OCI-LY7 (cell line): ENCODE measurements around the gene TTC32. TPM values are rescaled to one million over a fixed set of nuclear protein-coding genes. Genes with fewer than 3 reads are reported as not detected.

Experiments used
- BruUV-seq: library from RNA; stranded (reverse); fragments of 400-500 nt; replicated peaks from 2 replicates; lab custom pipeline; 2021; lab: Mats Ljungman, UMichigan
- CTCF ChIA-PET: fragments of 300-600 bp; sonication (Branson Sonifier 250); formaldehyde crosslinking; loops from one replicate; lab custom pipeline; 2022; ENCODE audit warnings: antibody characterized with exemption; ENCODE audit not compliant: unreplicated experiment; lab: Charles Lee
- POLR2A ChIA-PET: fragments of 300-600 bp; sonication (Branson Sonifier 250); formaldehyde crosslinking; loops from one replicate; lab custom pipeline; 2022; ENCODE audit warnings: antibody characterized with exemption; lab: Charles Lee
- DNase-seq: peaks from one replicate; pipeline ENCODE4 v3.0.0-alpha.2; 2015; ENCODE audit warnings: low spot score
- H2AFZ ChIP-seq: fragments of 200-600 bp; sonication (generic), shearing (Covaris generic); 2 replicates; pipeline ENCODE4 v1.6.1; 2014; ENCODE audit warnings: mild to moderate bottlenecking, antibody characterized with exemption, low read length, moderate library complexity
- H3K27ac ChIP-seq: fragments of 200-600 bp; sonication (generic); 2 replicates; pipeline ENCODE4 v1.5.1; 2014; ENCODE audit warnings: mixed run types, low read depth, mild to moderate bottlenecking, moderate library complexity, low read length, inconsistent platforms; ENCODE audit not compliant: poor library complexity, severe bottlenecking
- H3K36me3 ChIP-seq: fragments of 200-600 bp; sonication (generic); 2 replicates; pipeline ENCODE4 v1.6.1; 2014; ENCODE audit warnings: mild to moderate bottlenecking, antibody characterized with exemption, low read length, moderate library complexity, mixed read lengths; ENCODE audit not compliant: insufficient read depth
- H3K4me1 ChIP-seq: fragments of 200-600 bp; sonication (generic); 2 replicates; pipeline ENCODE4 v1.5.1; 2014; ENCODE audit warnings: mild to moderate bottlenecking, low read length; ENCODE audit not compliant: insufficient read depth, poor library complexity, severe bottlenecking
- H3K4me2 ChIP-seq: fragments of 200-600 bp; sonication (generic); 2 replicates; pipeline ENCODE4 v1.6.1; 2014; ENCODE audit warnings: mild to moderate bottlenecking, low read length
- H3K4me3 ChIP-seq: fragments of 200-600 bp; sonication (generic); 2 replicates; pipeline ENCODE4 v1.5.1; 2014; ENCODE audit warnings: mild to moderate bottlenecking, low read depth, low read length; ENCODE audit not compliant: poor library complexity, severe bottlenecking
- H3K79me2 ChIP-seq: fragments of 200-600 bp; sonication (generic); 2 replicates; pipeline ENCODE4 v1.6.1; 2016; ENCODE audit warnings: low read depth, mild to moderate bottlenecking, low read length, moderate library complexity, mixed read lengths; ENCODE audit not compliant: insufficient read depth
- H3K9me2 ChIP-seq: fragments of 200-600 bp; sonication (generic); 2 replicates; pipeline ENCODE4 v1.6.1; 2016; ENCODE audit warnings: mild to moderate bottlenecking, low read length, mixed read lengths; ENCODE audit not compliant: insufficient read depth
- H3K9me3 ChIP-seq: fragments of 200-600 bp; sonication (generic); 2 replicates; pipeline ENCODE4 v1.6.1; 2014; ENCODE audit warnings: mild to moderate bottlenecking, mixed run types, low read length, mixed read lengths
- H4K20me1 ChIP-seq: fragments of 200-600 bp; sonication (generic); 2 replicates; pipeline ENCODE4 v1.6.1; 2014; ENCODE audit warnings: mild to moderate bottlenecking, antibody characterized with exemption, low read length, moderate library complexity, mixed read lengths; ENCODE audit not compliant: insufficient read depth
- CTCF ChIP-seq: fragments of 200-600 bp; sonication (generic); conservative IDR thresholded peaks from 2 replicates; pipeline ENCODE4 v1.5.1; 2014; ENCODE audit warnings: mild to moderate bottlenecking, antibody characterized with exemption, low read length, moderate library complexity, mixed read lengths
- EZH2phosphoT487 ChIP-seq: fragments of 200-600 bp; sonication (generic); IDR thresholded peaks from 2 replicates; pipeline ENCODE4 v1.6.1; 2018; ENCODE audit warnings: low read depth, borderline replicate concordance, mild to moderate bottlenecking, mixed run types, antibody characterized with exemption, low read length, moderate library complexity, mixed read lengths
- intact Hi-C: fragments of 100-400 bp; cut with micrococcal nuclease; formaldehyde crosslinking; loops from one replicate; pipeline ENCODE4 v1.10.0; 2022; ENCODE audit not compliant: unreplicated experiment
- total RNA-seq, 2 experiments: library from RNA; depleted of rRNA in 1 of 2; stranded (reverse); fragments of >200 nt in 1 of 2; shearing (Covaris generic) in 1 of 2; gene quantifications; 2 replicates each; pipeline ENCODE4 v1.2.3, GENCODE V29; 2014 to 2022

TTC32 gene
- total RNA-seq, 2 experiments from 2014 or later = 21.1 to 26.3 TPM

GRCh38 chr2:19878268-19879046, 23.3 kb downstream of the TTC32 start:
- POLR2A ChIA-PET = interaction anchor here (0.5 kb wide), 1 partner anchor 201 kb away, joined by 3 read pairs; no protein-coding TSS in a partner anchor
- CTCF ChIA-PET = no interaction called here
- TF ChIP-seq EZH2phosphoT487 (no peak), CTCF (no peak)
- no peaks in the 10 kb centered on the region for H3K79me2 ChIP-seq
- intact Hi-C loops = no loop called here
- H3K4me2 ChIP-seq = no peak overlapping the region
- no peak overlapping the region for H3K27ac ChIP-seq
- DNase-seq = no peak
- H3K9me2 ChIP-seq = no peaks in the 10 kb centered on the region
- H4K20me1 ChIP-seq = no peaks in the 10 kb centered on the region
- H3K4me3 ChIP-seq = no peak overlapping the region
- H3K9me3 ChIP-seq = no peaks in the 10 kb centered on the region
- H3K36me3 ChIP-seq = no peaks in the 10 kb centered on the region
- no peaks in the 10 kb centered on the region for H3K4me1 ChIP-seq
- H2AFZ ChIP-seq = no peak overlapping the region
- no TSS peak for BruUV-seq

- no peaks in the 10 kb centered on the region for H3K36me3 ChIP-seq
- H2AFZ ChIP-seq = no peak overlapping the region
- BruUV-seq = no TSS peak
- no peak overlapping the region for H3K4me2 ChIP-seq
- H3K27ac ChIP-seq = no peak overlapping the region
- CTCF ChIA-PET = no interaction called here
- no peak overlapping the region for H3K4me3 ChIP-seq
- intact Hi-C loops = no loop called here
- no peaks in the 10 kb centered on the region for H4K20me1 ChIP-seq
- POLR2A ChIA-PET = no interaction called here
- no peaks in the 10 kb centered on the region for H3K4me1 ChIP-seq
- H3K9me2 ChIP-seq = no peaks in the 10 kb centered on the region
- no peaks in the 10 kb centered on the region for H3K79me2 ChIP-seq
- TF ChIP-seq CTCF = no peak
- TF ChIP-seq EZH2phosphoT487 = no peak
- H3K9me3 ChIP-seq = no peaks in the 10 kb centered on the region
- no peak for DNase-seq
These were observed 25.0 kb downstream of the TTC32 start for GRCh38 chr2:19876751-19877150.

- CTCF ChIA-PET = no interaction called here
- no peaks in the 10 kb centered on the region for H3K9me2 ChIP-seq
- no peak overlapping the region for H3K4me2 ChIP-seq
- no peaks in the 10 kb centered on the region for H3K36me3 ChIP-seq
- H2AFZ ChIP-seq = no peak overlapping the region
- H3K27ac ChIP-seq = no peak overlapping the region
- POLR2A ChIA-PET = no interaction called here
- TF ChIP-seq EZH2phosphoT487 (no peak), CTCF (no peak)
- no peak for DNase-seq
- H3K4me1 ChIP-seq = no peaks in the 10 kb centered on the region
- no TSS peak for BruUV-seq
- no peak overlapping the region for H3K4me3 ChIP-seq
- no peaks in the 10 kb centered on the region for H3K79me2 ChIP-seq
- no peaks in the 10 kb centered on the region for H3K9me3 ChIP-seq
- intact Hi-C loops = no loop called here
- H4K20me1 ChIP-seq = no peaks in the 10 kb centered on the region
These were observed 26.5 kb downstream of the TTC32 start for GRCh38 chr2:19875280-19875679.
